ENCODE data around the gene SMARCD3.

SMARCD3 gene

DNA sequence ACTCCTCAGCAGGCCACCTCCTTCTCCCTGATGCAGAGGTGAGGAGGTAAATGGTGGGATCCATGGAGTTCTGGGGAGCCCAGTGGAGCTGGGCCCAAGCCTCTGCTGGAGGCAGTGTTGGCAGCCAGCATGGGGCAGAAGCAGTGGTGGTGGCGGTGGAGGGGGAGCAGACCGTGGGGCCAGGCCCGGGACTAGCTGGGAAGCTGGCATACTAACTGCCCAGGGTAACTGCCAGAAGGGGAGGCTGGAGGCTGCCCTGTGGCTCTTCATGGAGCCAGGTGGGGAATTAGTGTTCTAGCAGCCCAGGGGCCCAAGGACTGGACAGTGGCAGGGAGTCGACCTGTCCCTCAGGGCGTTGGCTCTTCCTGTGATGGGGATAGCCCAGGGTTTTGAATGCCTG, 16.1 kb upstream of the SMARCD3 start:
- no peaks in the 10 kb centered on the region for H3K9me3 ChIP-seq (ENCODE audit: control extremely low read depth in 1 of 5, control insufficient read depth in 4 of 5, insufficient read depth in 2 of 5, low read depth in 1 of 5, low read length in 4 of 5)
- DNase-seq = no peak
- H3K36me3 ChIP-seq (ENCODE audit: control insufficient read depth in 4 of 4, insufficient read depth in 4 of 4, low read length in 3 of 4) = no peaks in the 10 kb centered on the region
- H3K4me3 ChIP-seq (ENCODE audit: control insufficient read depth in 1 of 7, extremely low read depth in 1 of 7, insufficient read depth in 4 of 7, low read depth in 2 of 7, low read length in 6 of 7) = no peak overlapping the region
- no peaks in the 10 kb centered on the region for H3K4me1 ChIP-seq (ENCODE audit: control extremely low read depth in 1 of 4, control insufficient read depth in 4 of 4, insufficient read depth in 4 of 4, low read length in 3 of 4)
- peaks cover 0 to 3% (median 0%) of the 10 kb centered on the region in 5 experiments for H3K27me3 ChIP-seq (replicated peaks in 2 of 5; ENCODE audit: control insufficient read depth in 4 of 5, insufficient read depth in 5 of 5, low read length in 4 of 5)
- CTCF ChIA-PET = interaction anchor here (1.3 to 1.9 kb wide), 2 partner anchors 20 to 27 kb away, joined by 4 to 6 read pairs; no protein-coding TSS in a partner anchor
- WGBS (ENCODE audit: insufficient coverage) = 82% methylated on average over 5 of the region's 5 CpGs
- no peak overlapping the region for H3K27ac ChIP-seq (ENCODE audit: insufficient read depth in 1 of 2, low read depth in 1 of 2, low read length in 2 of 2, poor library complexity in 1 of 2, severe bottlenecking in 2 of 2)
- POLR2A ChIA-PET = no interaction called here

- over 99% methylated on average over 10 of the region's 10 CpGs for WGBS (ENCODE audit: insufficient coverage)
- no peak overlapping the region for H3K27ac ChIP-seq (ENCODE audit: insufficient read depth in 1 of 2, low read depth in 1 of 2, low read length in 2 of 2, poor library complexity in 1 of 2, severe bottlenecking in 2 of 2)
- no peaks in the 10 kb centered on the region for H3K9me3 ChIP-seq (ENCODE audit: control extremely low read depth in 1 of 5, control insufficient read depth in 4 of 5, insufficient read depth in 2 of 5, low read depth in 1 of 5, low read length in 4 of 5)
- no peak for DNase-seq
- H3K27me3 ChIP-seq (replicated peaks in 2 of 5; ENCODE audit: control insufficient read depth in 4 of 5, insufficient read depth in 5 of 5, low read length in 4 of 5) = peaks cover 0 to 10% (median 0%) of the 10 kb centered on the region in 5 experiments
- POLR2A ChIA-PET = interaction anchor here (1.5 kb wide), 1 partner anchor 12 kb away, joined by 4 read pairs; no protein-coding TSS in a partner anchor
- CTCF ChIA-PET = interaction anchor here (0.6 to 1.9 kb wide), 5 partner anchors 10 to 44 kb away, joined by 3 to 7 read pairs (median 5); no protein-coding TSS in a partner anchor
- H3K4me3 ChIP-seq (ENCODE audit: control insufficient read depth in 1 of 7, extremely low read depth in 1 of 7, insufficient read depth in 4 of 7, low read depth in 2 of 7, low read length in 6 of 7) = no peak overlapping the region
- H3K36me3 ChIP-seq (ENCODE audit: control insufficient read depth in 4 of 4, insufficient read depth in 4 of 4, low read length in 3 of 4) = no peaks in the 10 kb centered on the region
- H3K4me1 ChIP-seq (ENCODE audit: control extremely low read depth in 1 of 4, control insufficient read depth in 4 of 4, insufficient read depth in 4 of 4, low read length in 3 of 4) = no peaks in the 10 kb centered on the region
Measured at GRCh38 chr7:151261529-151261928, 13.0 kb upstream of the SMARCD3 start.

GRCh38 chr7:151260883-151261282, 12.4 kb upstream of the SMARCD3 start:
- no peak overlapping the region for H3K4me3 ChIP-seq (ENCODE audit: control insufficient read depth in 1 of 7, extremely low read depth in 1 of 7, insufficient read depth in 4 of 7, low read depth in 2 of 7, low read length in 6 of 7)
- peaks cover 0 to 12% (median 0%) of the 10 kb centered on the region in 5 experiments for H3K27me3 ChIP-seq (replicated peaks in 2 of 5; ENCODE audit: control insufficient read depth in 4 of 5, insufficient read depth in 5 of 5, low read length in 4 of 5)
- POLR2A ChIA-PET = interaction anchor here (1.5 kb wide), 1 partner anchor 13 kb away, joined by 4 read pairs; no protein-coding TSS in a partner anchor
- no peaks in the 10 kb centered on the region for H3K4me1 ChIP-seq (ENCODE audit: control extremely low read depth in 1 of 4, control insufficient read depth in 4 of 4, insufficient read depth in 4 of 4, low read length in 3 of 4)
- 99% methylated on average over 8 of the region's 8 CpGs for WGBS (ENCODE audit: insufficient coverage)
- CTCF ChIA-PET = interaction anchor here (0.7 to 1.8 kb wide), 5 partner anchors 9 to 150 kb away, joined by 3 to 5 read pairs (median 4); no protein-coding TSS in a partner anchor
- no peaks in the 10 kb centered on the region for H3K9me3 ChIP-seq (ENCODE audit: control extremely low read depth in 1 of 5, control insufficient read depth in 4 of 5, insufficient read depth in 2 of 5, low read depth in 1 of 5, low read length in 4 of 5)
- DNase-seq = no peak
- H3K36me3 ChIP-seq (ENCODE audit: control insufficient read depth in 4 of 4, insufficient read depth in 4 of 4, low read length in 3 of 4) = no peaks in the 10 kb centered on the region
- H3K27ac ChIP-seq (ENCODE audit: insufficient read depth in 1 of 2, low read depth in 1 of 2, low read length in 2 of 2, poor library complexity in 1 of 2, severe bottlenecking in 2 of 2) = no peak overlapping the region

GRCh38 chr7:151260471-151260870, 12.0 kb upstream of the SMARCD3 start:
- CTCF ChIA-PET = interaction anchor here (0.7 to 1.8 kb wide), 6 partner anchors 9 to 150 kb away, joined by 3 to 5 read pairs (median 4); no protein-coding TSS in a partner anchor
- Histone ChIP-seq H3K36me3 (ENCODE audit: control insufficient read depth in 4 of 4, insufficient read depth in 4 of 4, low read length in 3 of 4) (no peaks in the 10 kb centered on the region), H3K4me3 (ENCODE audit: control insufficient read depth in 1 of 7, extremely low read depth in 1 of 7, insufficient read depth in 4 of 7, low read depth in 2 of 7, low read length in 6 of 7) (no peak overlapping the region), H3K4me1 (ENCODE audit: control extremely low read depth in 1 of 4, control insufficient read depth in 4 of 4, insufficient read depth in 4 of 4, low read length in 3 of 4) (no peaks in the 10 kb centered on the region), H3K9me3 (ENCODE audit: control extremely low read depth in 1 of 5, control insufficient read depth in 4 of 5, insufficient read depth in 2 of 5, low read depth in 1 of 5, low read length in 4 of 5) (no peaks in the 10 kb centered on the region), H3K27me3 (replicated peaks in 2 of 5; ENCODE audit: control insufficient read depth in 4 of 5, insufficient read depth in 5 of 5, low read length in 4 of 5) (peaks cover 0 to 12% (median 2%) of the 10 kb centered on the region in 5 experiments), H3K27ac (ENCODE audit: insufficient read depth in 1 of 2, low read depth in 1 of 2, low read length in 2 of 2, poor library complexity in 1 of 2, severe bottlenecking in 2 of 2) (no peak overlapping the region)
- POLR2A ChIA-PET = no interaction called here
- no peak for DNase-seq
- WGBS (ENCODE audit: insufficient coverage) = 98% methylated on average over 7 of the region's 11 CpGs

DNA sequence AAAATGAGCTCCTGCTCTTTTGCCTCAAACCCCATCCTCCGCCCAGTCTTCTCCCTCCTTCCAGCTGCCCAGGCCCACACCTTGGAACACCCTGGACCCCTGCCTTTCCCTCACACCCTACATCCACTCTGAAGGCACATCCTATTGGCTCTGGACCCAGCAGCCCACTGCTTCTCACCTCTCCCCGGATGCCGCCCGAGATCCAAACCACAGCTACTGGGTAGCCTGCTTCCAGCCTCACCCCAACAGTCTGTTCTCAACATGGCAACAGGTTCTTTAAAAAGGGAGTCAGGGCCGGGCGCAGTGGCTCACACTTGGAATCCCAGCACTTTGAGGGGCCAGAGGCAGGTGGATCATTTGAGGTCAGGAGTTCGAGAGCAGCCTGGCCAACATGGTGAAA, 9.5 kb upstream of the SMARCD3 start:
- 100% methylated on average over 5 of the region's 7 CpGs for WGBS (ENCODE audit: insufficient coverage)
- CTCF ChIA-PET = interaction anchor here (1.2 to 3.2 kb wide), 3 partner anchors 10 to 49 kb away, joined by 3 to 15 read pairs (median 3); no protein-coding TSS in a partner anchor

GRCh38 chr7:151256410-151257045, 8.0 kb upstream of the SMARCD3 start:
- H3K27me3 ChIP-seq (replicated peaks in 2 of 5; ENCODE audit: control insufficient read depth in 4 of 5, insufficient read depth in 5 of 5, low read length in 4 of 5) = peaks cover 0 to 40% (median 26%) of the 10 kb centered on the region in 5 experiments
- 93% methylated on average over 16 of the region's 16 CpGs for WGBS (ENCODE audit: insufficient coverage)
- POLR2A ChIA-PET = interaction anchor here (0.8 kb wide), 1 partner anchor 128 kb away, joined by 4 read pairs; no protein-coding TSS in a partner anchor

More for the DNA sequence above, 9.5 kb upstream of the SMARCD3 start:
- H3K27ac ChIP-seq (ENCODE audit: insufficient read depth in 1 of 2, low read depth in 1 of 2, low read length in 2 of 2, poor library complexity in 1 of 2, severe bottlenecking in 2 of 2) = no peak overlapping the region
- H3K4me1 ChIP-seq (ENCODE audit: control extremely low read depth in 1 of 4, control insufficient read depth in 4 of 4, insufficient read depth in 4 of 4, low read length in 3 of 4) = no peaks in the 10 kb centered on the region
- H3K4me3 ChIP-seq (ENCODE audit: control insufficient read depth in 1 of 7, extremely low read depth in 1 of 7, insufficient read depth in 4 of 7, low read depth in 2 of 7, low read length in 6 of 7) = no peak overlapping the region
- no peaks in the 10 kb centered on the region for H3K36me3 ChIP-seq (ENCODE audit: control insufficient read depth in 4 of 4, insufficient read depth in 4 of 4, low read length in 3 of 4)
- POLR2A ChIA-PET = no interaction called here
- H3K27me3 ChIP-seq (replicated peaks in 2 of 5; ENCODE audit: control insufficient read depth in 4 of 5, insufficient read depth in 5 of 5, low read length in 4 of 5) = peaks cover 0 to 26% (median 21%) of the 10 kb centered on the region in 5 experiments
- no peak for DNase-seq
- no peaks in the 10 kb centered on the region for H3K9me3 ChIP-seq (ENCODE audit: control extremely low read depth in 1 of 5, control insufficient read depth in 4 of 5, insufficient read depth in 2 of 5, low read depth in 1 of 5, low read length in 4 of 5)

DNA sequence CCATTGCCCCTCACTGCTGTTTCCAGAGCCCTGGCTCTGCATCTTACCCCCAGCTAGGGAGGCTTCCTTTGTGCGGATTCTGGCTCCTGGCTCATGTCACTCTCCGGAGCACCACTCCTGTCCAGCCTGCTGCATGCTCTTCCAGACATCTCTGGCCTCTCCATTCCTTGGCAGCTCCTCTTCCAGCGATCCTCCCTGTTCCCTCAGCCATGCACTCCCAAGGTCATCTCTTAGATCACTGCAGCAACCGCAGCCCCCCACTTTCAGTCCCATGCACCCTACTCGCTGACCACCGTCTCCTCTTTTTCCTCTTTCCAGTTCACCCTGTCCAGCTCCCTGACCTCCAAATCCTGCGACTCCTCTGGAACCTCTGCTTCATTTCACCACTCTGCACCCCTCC, 6.9 kb upstream of the SMARCD3 start:
- ChIA-PET POLR2A (no interaction called here), CTCF (interaction anchor here (1.4 to 3.2 kb wide), 4 partner anchors 8 to 85 kb away, joined by 3 to 15 read pairs (median 5); no protein-coding TSS in a partner anchor)
- H3K4me1 ChIP-seq (ENCODE audit: control extremely low read depth in 1 of 4, control insufficient read depth in 4 of 4, insufficient read depth in 4 of 4, low read length in 3 of 4) = peaks cover 0 to 11% (median 7%) of the 10 kb centered on the region in 4 experiments
- no peaks in the 10 kb centered on the region for H3K36me3 ChIP-seq (ENCODE audit: control insufficient read depth in 4 of 4, insufficient read depth in 4 of 4, low read length in 3 of 4)
- H3K9me3 ChIP-seq (ENCODE audit: control extremely low read depth in 1 of 5, control insufficient read depth in 4 of 5, insufficient read depth in 2 of 5, low read depth in 1 of 5, low read length in 4 of 5) = no peaks in the 10 kb centered on the region
- H3K27me3 ChIP-seq (replicated peaks in 2 of 5; ENCODE audit: control insufficient read depth in 4 of 5, insufficient read depth in 5 of 5, low read length in 4 of 5) = peaks cover 0 to 51% (median 32%) of the 10 kb centered on the region in 5 experiments
- 99% methylated on average over 7 of the region's 7 CpGs for WGBS (ENCODE audit: insufficient coverage)
- DNase-seq = no peak
- H3K27ac ChIP-seq (ENCODE audit: insufficient read depth in 1 of 2, low read depth in 1 of 2, low read length in 2 of 2, poor library complexity in 1 of 2, severe bottlenecking in 2 of 2) = no peak overlapping the region
- no peak overlapping the region for H3K4me3 ChIP-seq (ENCODE audit: control insufficient read depth in 1 of 7, extremely low read depth in 1 of 7, insufficient read depth in 4 of 7, low read depth in 2 of 7, low read length in 6 of 7)

More at GRCh38 chr7:151256410-151257045, 8.0 kb upstream of the SMARCD3 start:
- no peaks in the 10 kb centered on the region for H3K9me3 ChIP-seq (ENCODE audit: control extremely low read depth in 1 of 5, control insufficient read depth in 4 of 5, insufficient read depth in 2 of 5, low read depth in 1 of 5, low read length in 4 of 5)
- peaks cover 0 to 7% (median 5%) of the 10 kb centered on the region in 4 experiments for H3K4me1 ChIP-seq (ENCODE audit: control extremely low read depth in 1 of 4, control insufficient read depth in 4 of 4, insufficient read depth in 4 of 4, low read length in 3 of 4)
- H3K36me3 ChIP-seq (ENCODE audit: control insufficient read depth in 4 of 4, insufficient read depth in 4 of 4, low read length in 3 of 4) = no peaks in the 10 kb centered on the region
- H3K27ac ChIP-seq (ENCODE audit: insufficient read depth in 1 of 2, low read depth in 1 of 2, low read length in 2 of 2, poor library complexity in 1 of 2, severe bottlenecking in 2 of 2) = no peak overlapping the region
- no peak for DNase-seq
- CTCF ChIA-PET = interaction anchor here (0.8 to 3.2 kb wide), 7 partner anchors 9 to 94 kb away, joined by 3 to 15 read pairs (median 4); no protein-coding TSS in a partner anchor
- H3K4me3 ChIP-seq (ENCODE audit: control insufficient read depth in 1 of 7, extremely low read depth in 1 of 7, insufficient read depth in 4 of 7, low read depth in 2 of 7, low read length in 6 of 7) = no peak overlapping the region

All from common myeloid progenitor, CD34-positive (primary cell).